ENCODE measurements around the gene MEF2B.
"Not testable (repeated sequence)": the region's sequence is repeated elsewhere in the genome, so short reads cannot be mapped to it uniquely, and the experiment has no call there.

Gene MEF2B

GRCh38 chr19:19126102-19126501 lies 44.0 kb downstream of the MEF2B start:
- DNase-seq (ENCODE audit: low read depth): no peak

- DNase-seq (ENCODE audit: low read depth): no peak
Measured at GRCh38 chr19:19123386-19123785, 46.7 kb downstream of the MEF2B start.

- no peak for DNase-seq (ENCODE audit: low read depth)
Measured at GRCh38 chr19:19122902-19123301, 47.2 kb downstream of the MEF2B start.

- DNase-seq (ENCODE audit: low read depth): no peak
Measured at GRCh38 chr19:19121371-19121770, 48.7 kb downstream of the MEF2B start.

GRCh38 chr19:19120308-19121231 lies 49.5 kb downstream of the MEF2B start:
- peak; percentile 69 for DNase-seq (ENCODE audit: low read depth)

- no peak for DNase-seq (ENCODE audit: low read depth)
Measured at GRCh38 chr19:19119325-19120237, 50.5 kb downstream of the MEF2B start.

- DNase-seq (ENCODE audit: low read depth): peak; percentile 31
Measured at GRCh38 chr19:19115954-19116353, 54.1 kb downstream of the MEF2B start.

- peak; percentile 54 for DNase-seq (ENCODE audit: low read depth)
Measured at GRCh38 chr19:19113040-19113626, 56.9 kb downstream of the MEF2B start.

GRCh38 chr19:19111967-19112580 lies 58.0 kb downstream of the MEF2B start:
- DNase-seq (ENCODE audit: low read depth): no peak

- no peak for DNase-seq (ENCODE audit: low read depth)
Measured at GRCh38 chr19:19111136-19111835, 58.8 kb downstream of the MEF2B start.

- peak; percentile 14 for DNase-seq (ENCODE audit: low read depth)
Measured at GRCh38 chr19:19110410-19111135, 59.5 kb downstream of the MEF2B start.

GRCh38 chr19:19109601-19110000 lies 60.5 kb downstream of the MEF2B start:
- DNase-seq (ENCODE audit: low read depth): peak; percentile 48

GRCh38 chr19:19107654-19108053 lies 62.4 kb downstream of the MEF2B start:
- DNase-seq (ENCODE audit: low read depth): no peak

GRCh38 chr19:19106938-19107337 lies 63.1 kb downstream of the MEF2B start:
- DNase-seq (ENCODE audit: low read depth): not testable (repeated sequence)

- DNase-seq (ENCODE audit: low read depth): peak; percentile 44
Measured at GRCh38 chr19:19106056-19106551, 64.0 kb downstream of the MEF2B start.

- DNase-seq (ENCODE audit: low read depth): peak; percentile 72
Measured at GRCh38 chr19:19105365-19106055, 64.6 kb downstream of the MEF2B start.

GRCh38 chr19:19103167-19103566 lies 66.9 kb downstream of the MEF2B start:
- no peak for DNase-seq (ENCODE audit: low read depth)

GRCh38 chr19:19102566-19102965 lies 67.5 kb downstream of the MEF2B start:
- not testable (repeated sequence) for DNase-seq (ENCODE audit: low read depth)

- no peak for DNase-seq (ENCODE audit: low read depth)
Measured at GRCh38 chr19:19101540-19101939, 68.5 kb downstream of the MEF2B start.

All from EH (cell line).